GM18858 (cell line): ENCODE results near the gene ALG6.
A peak's percentile ranks its signal among the peaks of the same experiment; 100 is the strongest.

ENCODE experiments used
- ATAC-seq: cut with Tn5 transposase; IDR thresholded peaks from one replicate; pipeline ENCODE4 v1.9.1; 2021; ENCODE audit not compliant: unreplicated experiment

The ALG6 gene

GRCh38 chr1:63367215-63368103 is at the start of gene ALG6:
ALG6 (plus strand) TSS chr1:63367627; CDS start chr1:63370978, 3,351 bp downstream.
- ATAC-seq, result peak; percentile 85

- ATAC-seq, result no peak
These were observed 49.6 kb upstream of the ALG6 start for GRCh38 chr1:63317817-63318152.

DNA sequence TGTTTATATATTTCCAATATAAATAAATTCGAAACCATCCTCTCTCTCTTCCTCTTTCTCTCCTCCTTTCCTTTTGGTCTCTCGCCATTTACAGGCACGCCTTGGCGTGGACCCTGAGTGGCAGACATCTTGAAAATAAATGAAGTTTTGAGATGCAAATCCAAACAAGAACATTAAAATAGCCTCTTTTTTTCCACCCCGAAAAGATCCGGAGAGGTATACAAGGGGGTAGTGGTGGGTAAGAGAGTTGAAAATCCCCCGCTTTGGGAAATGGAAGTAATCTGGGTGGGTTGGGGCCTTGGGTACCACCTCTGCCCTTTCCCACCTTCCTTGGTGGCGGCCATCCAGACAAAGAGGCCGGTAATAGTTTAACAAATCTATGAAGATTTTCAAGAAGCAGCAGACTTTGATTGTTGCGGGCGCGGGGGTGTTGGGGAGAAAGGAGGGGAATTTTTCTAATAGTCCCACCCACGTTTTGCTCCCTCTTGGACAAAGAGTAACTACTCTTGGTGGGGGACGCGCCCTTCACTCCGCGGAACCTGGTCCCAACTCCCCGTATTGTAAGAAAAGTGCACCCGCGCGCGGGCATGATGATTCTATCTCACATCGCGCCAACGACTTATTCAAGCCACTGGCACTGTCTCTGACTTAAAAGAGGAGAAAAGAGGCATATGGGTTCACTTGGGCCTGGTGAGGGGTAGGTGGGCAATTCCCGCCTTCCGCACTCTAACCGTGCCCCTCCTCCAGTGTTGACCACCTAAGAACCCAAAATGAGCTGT is 49.0 kb upstream of the ALG6 start:
- ATAC-seq, result no peak

DNA sequence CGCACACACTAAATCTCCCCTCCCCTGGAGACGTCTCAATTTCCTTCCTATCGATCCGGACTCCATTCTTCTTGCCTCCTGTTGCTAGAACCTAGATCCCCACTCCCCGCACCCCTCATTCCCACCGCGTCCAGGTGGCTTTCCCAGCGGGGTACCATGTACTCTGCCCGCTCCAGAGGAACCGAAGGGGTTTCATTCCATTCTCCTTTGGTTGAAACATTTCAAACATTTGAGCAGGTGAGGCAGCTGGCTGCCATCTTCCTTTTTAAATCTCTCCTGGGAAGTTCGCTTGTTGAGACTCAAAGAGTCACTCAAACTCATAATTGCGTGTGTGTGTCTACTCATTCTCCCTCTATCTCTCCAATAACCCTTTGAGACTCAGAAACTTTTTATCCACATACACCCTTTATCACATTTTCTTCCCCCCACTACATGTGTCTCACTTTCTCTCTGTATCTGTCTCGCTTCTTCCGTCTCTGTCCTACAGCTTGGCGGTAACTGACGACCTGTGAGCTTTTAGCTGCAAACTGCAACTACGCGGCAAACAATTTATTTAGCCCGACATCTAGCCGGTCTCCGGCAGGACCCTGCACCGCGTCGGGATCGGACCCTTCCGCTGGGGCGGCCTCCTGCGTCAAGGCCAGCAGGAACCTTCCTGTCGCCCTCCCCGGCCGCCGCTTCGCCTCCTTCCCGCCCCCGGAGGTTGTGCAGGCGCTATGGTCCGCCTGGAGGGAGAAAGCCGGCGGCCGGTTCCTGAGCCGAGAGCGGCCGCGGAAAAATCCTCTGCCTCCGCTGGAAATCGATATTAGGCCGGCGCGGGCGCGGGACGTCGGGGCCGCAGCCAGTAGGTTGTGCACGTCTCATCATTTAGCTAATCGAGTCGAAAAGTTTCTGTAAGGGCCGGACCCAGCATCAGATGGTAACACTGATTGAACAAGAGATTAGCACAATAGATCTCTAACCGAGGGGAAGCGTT is 48.1 kb upstream of the ALG6 start:
- no peak for ATAC-seq

GRCh38 chr1:63320022-63320721 is 47.3 kb upstream of the ALG6 start:
- no peak for ATAC-seq

- ATAC-seq, result no peak
These were observed 46.2 kb upstream of the ALG6 start for GRCh38 chr1:63321066-63321784.

DNA sequence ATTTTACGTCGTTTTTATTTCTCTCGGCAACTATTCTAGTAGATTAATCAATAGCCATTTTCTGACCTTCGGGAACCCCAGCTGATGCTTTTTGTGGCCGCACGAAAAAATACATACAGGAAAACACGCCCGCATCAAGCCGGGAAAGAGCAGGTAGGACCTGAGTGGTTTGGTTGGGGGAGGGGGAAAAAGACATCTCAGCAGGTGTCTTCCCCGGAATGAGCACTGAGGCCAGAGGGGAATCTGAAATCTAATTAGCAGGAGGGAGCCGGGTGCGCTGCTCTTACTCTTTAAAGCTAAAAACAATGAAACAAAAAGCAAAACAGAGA is 45.7 kb upstream of the ALG6 start:
- no peak for ATAC-seq

DNA sequence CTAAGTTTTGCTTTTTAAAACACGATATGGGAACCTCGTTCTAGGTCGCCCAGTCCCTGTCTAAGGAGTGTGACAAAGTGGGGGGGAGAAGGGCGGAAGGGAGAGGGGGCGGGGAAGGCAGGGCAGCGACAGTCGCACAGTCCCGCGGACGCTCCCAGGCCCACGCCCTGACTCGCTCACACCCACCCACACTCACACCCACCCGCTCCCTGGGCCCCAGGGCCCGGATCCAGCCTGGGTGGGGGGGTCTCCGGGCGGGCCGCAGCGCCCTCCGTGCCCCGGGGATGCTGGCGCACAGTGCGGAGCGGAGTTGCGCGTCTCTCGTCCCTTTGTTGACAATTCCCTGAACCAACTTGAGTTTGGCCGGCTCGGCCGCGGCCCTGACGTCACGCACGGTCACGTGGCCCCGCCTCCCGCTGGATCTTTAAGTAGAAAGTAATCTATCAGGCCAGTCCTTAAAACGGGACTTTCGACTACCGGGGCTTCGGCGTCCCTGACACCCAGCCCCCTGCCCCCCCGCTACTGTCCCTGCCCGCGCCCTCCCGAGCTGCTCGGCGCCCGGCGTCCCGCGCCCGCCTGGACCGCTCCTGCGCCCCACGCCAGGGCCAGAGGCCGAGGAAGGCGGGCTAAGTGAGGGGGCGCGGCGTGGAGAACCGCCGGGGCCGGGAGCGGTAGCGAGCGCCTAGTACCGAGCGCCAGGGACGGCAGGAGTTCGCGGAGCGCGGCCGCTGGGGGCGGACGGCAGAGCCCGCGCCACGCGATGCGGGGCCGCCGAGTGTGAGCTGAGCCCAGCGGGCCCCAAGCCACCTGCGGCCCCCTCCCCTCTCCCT is 45.1 kb upstream of the ALG6 start, which contains the start of gene FOXD3:
FOXD3 (plus strand) TSS at position 454 of the 830 bp plus-strand sequence. CDS start 492 bp downstream, outside the sequence.
- ATAC-seq, result no peak

- no peak for ATAC-seq
These were observed 44.2 kb upstream of the ALG6 start for GRCh38 chr1:63322944-63323864.

DNA sequence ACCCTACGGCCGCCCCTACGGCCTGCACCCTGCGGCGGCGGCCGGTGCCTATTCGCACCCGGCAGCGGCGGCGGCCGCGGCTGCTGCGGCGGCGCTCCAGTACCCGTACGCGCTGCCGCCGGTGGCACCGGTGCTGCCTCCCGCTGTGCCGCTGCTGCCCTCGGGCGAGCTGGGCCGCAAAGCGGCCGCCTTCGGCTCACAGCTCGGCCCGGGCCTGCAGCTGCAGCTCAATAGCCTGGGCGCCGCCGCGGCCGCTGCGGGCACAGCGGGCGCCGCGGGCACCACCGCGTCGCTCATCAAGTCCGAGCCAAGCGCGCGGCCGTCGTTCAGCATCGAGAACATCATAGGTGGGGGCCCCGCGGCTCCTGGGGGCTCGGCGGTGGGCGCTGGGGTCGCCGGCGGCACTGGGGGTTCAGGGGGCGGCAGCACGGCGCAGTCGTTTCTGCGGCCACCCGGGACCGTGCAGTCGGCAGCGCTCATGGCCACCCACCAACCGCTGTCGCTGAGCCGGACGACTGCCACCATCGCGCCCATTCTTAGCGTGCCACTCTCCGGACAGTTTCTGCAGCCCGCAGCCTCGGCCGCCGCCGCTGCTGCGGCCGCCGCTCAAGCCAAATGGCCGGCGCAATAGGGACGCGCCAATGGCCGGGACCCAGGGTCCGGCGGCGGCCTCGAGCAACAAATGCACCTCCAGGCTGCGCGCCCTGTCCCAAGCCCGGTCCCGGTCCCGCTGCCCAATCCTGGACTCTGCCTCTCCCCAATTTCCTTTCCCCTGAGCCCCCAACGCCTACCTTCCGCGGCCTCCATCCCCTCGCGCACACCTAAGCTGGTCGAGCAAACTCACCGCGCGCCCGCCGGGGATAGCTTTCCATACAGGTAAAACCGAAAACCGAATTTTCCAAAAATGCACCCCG is 43.3 kb upstream of the ALG6 start:
- no peak for ATAC-seq

- ATAC-seq, result no peak
These were observed 42.7 kb upstream of the ALG6 start for GRCh38 chr1:63324779-63325119.

DNA sequence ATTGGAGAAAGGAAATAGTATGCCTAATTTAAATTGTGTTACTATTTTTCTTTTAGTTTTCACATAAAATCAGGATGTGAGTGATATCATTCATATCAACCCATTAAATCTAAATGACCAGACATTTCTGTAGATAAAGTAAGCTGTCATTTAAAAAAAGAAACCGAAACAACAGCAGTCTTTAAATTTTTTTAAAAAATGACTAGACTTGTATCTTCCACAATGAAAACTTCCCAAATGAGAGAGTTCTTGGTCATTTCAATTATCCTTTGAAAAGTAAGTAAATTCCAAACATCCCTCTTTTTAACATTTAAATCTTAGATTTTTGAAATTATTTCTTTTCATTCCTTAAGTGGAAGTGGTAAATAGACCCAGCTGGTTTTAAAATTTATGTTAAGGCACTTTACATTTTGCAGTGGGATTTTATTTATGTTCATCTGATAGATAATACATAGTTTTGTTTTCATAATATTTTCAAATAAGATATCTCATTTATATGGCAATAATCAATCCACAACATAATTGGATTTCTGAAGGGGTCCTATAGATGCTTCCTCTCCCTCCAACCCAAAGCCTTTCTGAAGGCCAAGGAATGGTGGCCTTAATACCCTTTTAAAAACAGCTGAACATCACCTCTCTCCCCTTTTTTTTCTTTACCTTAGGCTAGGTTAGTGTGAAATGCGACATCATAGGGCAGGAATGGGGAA is 42.0 kb upstream of the ALG6 start:
- ATAC-seq, result no peak

GRCh38 chr1:63326106-63326472 is 41.3 kb upstream of the ALG6 start:
- ATAC-seq, result no peak

- no peak for ATAC-seq
These were observed 40.7 kb upstream of the ALG6 start for GRCh38 chr1:63326473-63327380.

GRCh38 chr1:63327417-63328054 is 39.9 kb upstream of the ALG6 start:
- no peak for ATAC-seq
